PC-3 (cell line): Measurements from ENCODE around the gene CDK1. TPM values are rescaled to one million over a fixed set of nuclear protein-coding genes. Genes with fewer than 3 reads are reported as not detected.

ENCODE experiments used
- ATAC-seq: fragments of 200-7000 bp; cut with Tn5 transposase; 2 replicates; pipeline ENCODE4 v1.9.1; 2020; ENCODE audit warnings: mild to moderate bottlenecking, moderate library complexity
- BruUV-seq: library from RNA; stranded (reverse); fragments of 400-500 nt; replicated peaks from 2 replicates; lab custom pipeline; 2021; lab: Mats Ljungman, UMichigan
- CTCF ChIA-PET: fragments of 300-600 bp; sonication (Branson Sonifier 250); formaldehyde crosslinking; loops from one replicate; lab custom pipeline; 2022; ENCODE audit warnings: antibody characterized with exemption; lab: Charles Lee
- POLR2A ChIA-PET: fragments of 300-600 bp; sonication (Branson Sonifier 250); formaldehyde crosslinking; loops from one replicate; lab custom pipeline; 2022; ENCODE audit warnings: antibody characterized with exemption; ENCODE audit not compliant: unreplicated experiment; lab: Charles Lee
- DNase-seq: peaks from one replicate; pipeline ENCODE4 v3.0.0-alpha.2; 2015
- H2AFZ ChIP-seq: fragments of 300-600 bp; sonication (generic); 2 replicates; pipeline ENCODE4 v1.6.0; 2016; ENCODE audit warnings: antibody characterized with exemption, low read length
- H3F3A ChIP-seq: fragments of 300-600 bp; sonication (generic); one replicate; pipeline ENCODE4 v1.6.0; 2017; ENCODE audit warnings: antibody characterized with exemption, low read length, control low read depth, mild to moderate bottlenecking; ENCODE audit not compliant: unreplicated experiment
- H3K27ac ChIP-seq: fragments of 300-600 bp; sonication (generic); 2 replicates; pipeline ENCODE4 v1.5.1; 2016; ENCODE audit warnings: mild to moderate bottlenecking, low read length
- H3K27me3 ChIP-seq: fragments of 300-600 bp; sonication (generic); 2 replicates; pipeline ENCODE4 v1.6.1; 2016; ENCODE audit warnings: low read length, mixed read lengths
- H3K36me3 ChIP-seq: fragments of 300-600 bp; sonication (generic); 2 replicates; pipeline ENCODE4 v1.6.1; 2016; ENCODE audit warnings: low read depth, mixed run types, low read length, mixed read lengths
- H3K4me1 ChIP-seq: fragments of 300-600 bp; sonication (generic); 2 replicates; pipeline ENCODE4 v1.5.1; 2016; ENCODE audit warnings: low read length; ENCODE audit not compliant: insufficient read depth
- H3K4me2 ChIP-seq: fragments of 300-600 bp; sonication (generic); 2 replicates; pipeline ENCODE4 v1.6.0; 2016; ENCODE audit warnings: low read length
- H3K4me3 ChIP-seq: fragments of 300-600 bp; sonication (generic); 2 replicates; pipeline ENCODE4 v1.5.1; 2016; ENCODE audit warnings: mild to moderate bottlenecking, low read length, mixed read lengths
- H3K79me2 ChIP-seq: fragments of 300-600 bp; sonication (generic); 2 replicates; pipeline ENCODE4 v1.6.1; 2017; ENCODE audit warnings: low read length, mixed read lengths
- H3K9ac ChIP-seq: fragments of 300-600 bp; sonication (generic); 2 replicates; pipeline ENCODE4 v1.6.0; 2016; ENCODE audit warnings: mild to moderate bottlenecking, low read length
- H3K9me2 ChIP-seq: fragments of 300-600 bp; sonication (generic); replicated peaks from 2 replicates; pipeline ENCODE4 v1.6.1; 2016; ENCODE audit warnings: mixed run types, low read length, mixed read lengths
- H3K9me3 ChIP-seq: fragments of 300-600 bp; sonication (generic); 2 replicates; pipeline ENCODE4 v1.6.1; 2016; ENCODE audit warnings: low read length, mixed read lengths
- H4K20me1 ChIP-seq: fragments of 300-600 bp; sonication (generic); 2 replicates; pipeline ENCODE4 v1.6.1; 2016; ENCODE audit warnings: low read length, mixed read lengths
- CTCF ChIP-seq: fragments of 300-600 bp; sonication (generic); conservative IDR thresholded peaks from 2 replicates; pipeline ENCODE4 v1.5.1; 2017; ENCODE audit warnings: antibody characterized with exemption, low read depth, mild to moderate bottlenecking, low read length
- EZH2 ChIP-seq: fragments of 300-600 bp; sonication (generic); IDR thresholded peaks from one replicate; pipeline ENCODE4 v1.6.1; 2017; ENCODE audit warnings: antibody characterized with exemption, mild to moderate bottlenecking, low read length; ENCODE audit not compliant: unreplicated experiment
- EZH2phosphoT487 ChIP-seq: fragments of 300-600 bp; sonication (generic); IDR thresholded peaks from 2 replicates; pipeline ENCODE4 v1.6.1; 2018; ENCODE audit warnings: mild to moderate bottlenecking, antibody characterized with exemption, low read length, borderline replicate concordance
- intact Hi-C: fragments of 100-400 bp; cut with micrococcal nuclease; formaldehyde crosslinking; loops from 2 replicates; pipeline ENCODE4 v1.9.0; 2023
- total RNA-seq: library from RNA; depleted of rRNA; stranded (reverse); fragments of >200 nt; gene quantifications from 2 replicates; pipeline ENCODE4 v1.2.3, GENCODE V29; 2014

CDK1 gene
- total RNA-seq, 1 experiment from 2014 or later: 202 TPM

- Histone ChIP-seq H3K79me2 (peaks cover 100% of the 10 kb centered on the region), H3K9me3 (no peaks in the 10 kb centered on the region), H3K4me3 (no peak overlapping the region), H3K9me2 (no peaks in the 10 kb centered on the region), H3F3A (peaks cover 7% of the 10 kb centered on the region), H4K20me1 (peaks cover 87% of the 10 kb centered on the region), H3K4me1 (peaks cover 1% of the 10 kb centered on the region; the same call in 1 of the 2 replicates), H3K27ac (no peak overlapping the region), H2AFZ (no peak overlapping the region), H3K9ac (no peak overlapping the region), H3K36me3 (peaks cover 100% of the 10 kb centered on the region), H3K27me3 (no peaks in the 10 kb centered on the region), H3K4me2 (no peak overlapping the region)
- ChIA-PET POLR2A (interaction anchor here (0.7 kb wide), 1 partner anchor 13 kb away, joined by 4 read pairs; no protein-coding TSS in a partner anchor), CTCF (no interaction called here)
- BruUV-seq: no TSS peak
- ATAC-seq (no peak), DNase-seq (no peak)
- no peak for TF ChIP-seq EZH2
- TF ChIP-seq EZH2phosphoT487: no peak
- TF ChIP-seq CTCF: no peak
- intact Hi-C loops: no loop called here
Measured at GRCh38 chr10:60788544-60788943, 10.3 kb downstream of the CDK1 start.

- no peaks in the 10 kb centered on the region for H3K9me3 ChIP-seq
- H3K27me3 ChIP-seq: no peaks in the 10 kb centered on the region
- H4K20me1 ChIP-seq: peaks cover 81% of the 10 kb centered on the region
- intact Hi-C loops: no loop called here
- ATAC-seq: no peak
- no peak for TF ChIP-seq CTCF
- TF ChIP-seq EZH2: no peak
- TF ChIP-seq EZH2phosphoT487: no peak
- no peak overlapping the region for H2AFZ ChIP-seq
- BruUV-seq: no TSS peak
- H3K9ac ChIP-seq: no peak overlapping the region
- no peak overlapping the region for H3K4me2 ChIP-seq
- POLR2A ChIA-PET: no interaction called here
- H3K4me1 ChIP-seq: no peaks in the 10 kb centered on the region
- H3K36me3 ChIP-seq: peaks cover 99% of the 10 kb centered on the region
- DNase-seq: no peak
- H3K27ac ChIP-seq: no peak overlapping the region
- CTCF ChIA-PET: interaction anchor here (0.6 kb wide), 1 partner anchor 393 kb away, joined by 4 read pairs; no protein-coding TSS in a partner anchor
- peaks cover 95% of the 10 kb centered on the region for H3K79me2 ChIP-seq
- peaks cover 7% of the 10 kb centered on the region for H3F3A ChIP-seq
- H3K4me3 ChIP-seq: no peak overlapping the region
- H3K9me2 ChIP-seq: no peaks in the 10 kb centered on the region
Measured at GRCh38 chr10:60789340-60789739, 11.1 kb downstream of the CDK1 start.

GRCh38 chr10:60794953-60795352 lies 16.7 kb downstream of the CDK1 start:
- Histone ChIP-seq H3F3A (peaks cover 16% of the 10 kb centered on the region), H3K9ac (no peak overlapping the region), H3K4me2 (no peak overlapping the region), H4K20me1 (peaks cover 44% of the 10 kb centered on the region), H3K27ac (no peak overlapping the region), H3K9me3 (no peaks in the 10 kb centered on the region), H3K9me2 (no peaks in the 10 kb centered on the region), H3K79me2 (peaks cover 42% of the 10 kb centered on the region), H3K4me1 (no peaks in the 10 kb centered on the region), H3K27me3 (no peaks in the 10 kb centered on the region), H2AFZ (no peak overlapping the region), H3K4me3 (no peak overlapping the region), H3K36me3 (peaks cover 74% of the 10 kb centered on the region)
- TF ChIP-seq EZH2phosphoT487 (no peak), CTCF (no peak), EZH2 (no peak)
- BruUV-seq: no TSS peak
- ChIA-PET POLR2A (no interaction called here), CTCF (interaction anchor here (0.6 kb wide), 1 partner anchor 10 kb away, joined by 4 read pairs; no protein-coding TSS in a partner anchor)
- no peak for DNase-seq
- intact Hi-C loops: no loop called here
- ATAC-seq: no peak
